ENCODE data around the gene MBTPS1.

DNA sequence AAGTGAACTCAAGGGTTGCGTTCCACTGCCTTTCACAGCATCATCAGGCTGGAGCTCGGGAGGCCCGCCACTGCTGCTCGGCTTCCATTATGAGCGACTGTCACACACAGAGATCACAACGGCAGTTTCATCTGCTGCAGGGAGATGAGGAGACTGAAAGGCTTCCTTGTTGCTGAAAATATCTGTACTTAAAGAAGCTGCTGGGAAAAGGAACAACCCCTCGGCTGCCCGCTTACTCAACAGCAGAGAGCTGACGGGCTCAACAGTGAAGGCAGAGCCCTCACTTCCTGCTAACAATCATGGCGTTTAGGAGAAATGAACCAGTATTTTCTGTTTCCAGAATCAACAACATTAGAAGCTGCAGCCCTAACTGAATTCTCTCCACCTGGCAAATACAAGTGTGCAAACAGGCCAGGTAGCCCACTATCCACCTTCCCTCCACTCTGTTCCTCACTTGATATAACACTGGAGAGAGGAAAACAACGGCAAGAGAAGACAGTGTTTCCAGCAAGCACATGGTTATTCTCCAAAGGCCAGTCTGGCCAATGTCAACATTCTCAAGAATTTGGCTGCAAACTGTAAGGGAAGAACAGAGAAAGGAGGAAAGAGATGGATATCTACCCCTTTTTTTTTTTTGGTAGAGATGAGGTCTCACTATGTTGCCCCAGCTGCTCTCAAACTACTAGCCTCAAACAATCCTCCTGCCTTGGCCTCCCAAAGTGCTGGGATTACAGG is 33.7 kb downstream of the MBTPS1 start:
- TF ChIP-seq POLR2AphosphoS5 (IDR thresholded peaks at IDR 0.05) (no peak), EP300 (conservative IDR thresholded peaks at IDR 0.05; ENCODE audit: poor library complexity, severe bottlenecking) (no peak), EZH2 (IDR thresholded peaks at IDR 0.05; ENCODE audit: borderline replicate concordance, insufficient read depth, low read length, poor library complexity, severe bottlenecking) (no peak), SMC3 (conservative IDR thresholded peaks at IDR 0.05; ENCODE audit: poor library complexity) (no peak), RAD21 (conservative IDR thresholded peaks at IDR 0.05) (no peak), TAF1 (IDR thresholded peaks at IDR 0.05; ENCODE audit: low read depth) (no peak), MXI1 (conservative IDR thresholded peaks at IDR 0.05; ENCODE audit: poor library complexity, severe bottlenecking) (no peak)
- TF ChIP-seq, protein P1, sequence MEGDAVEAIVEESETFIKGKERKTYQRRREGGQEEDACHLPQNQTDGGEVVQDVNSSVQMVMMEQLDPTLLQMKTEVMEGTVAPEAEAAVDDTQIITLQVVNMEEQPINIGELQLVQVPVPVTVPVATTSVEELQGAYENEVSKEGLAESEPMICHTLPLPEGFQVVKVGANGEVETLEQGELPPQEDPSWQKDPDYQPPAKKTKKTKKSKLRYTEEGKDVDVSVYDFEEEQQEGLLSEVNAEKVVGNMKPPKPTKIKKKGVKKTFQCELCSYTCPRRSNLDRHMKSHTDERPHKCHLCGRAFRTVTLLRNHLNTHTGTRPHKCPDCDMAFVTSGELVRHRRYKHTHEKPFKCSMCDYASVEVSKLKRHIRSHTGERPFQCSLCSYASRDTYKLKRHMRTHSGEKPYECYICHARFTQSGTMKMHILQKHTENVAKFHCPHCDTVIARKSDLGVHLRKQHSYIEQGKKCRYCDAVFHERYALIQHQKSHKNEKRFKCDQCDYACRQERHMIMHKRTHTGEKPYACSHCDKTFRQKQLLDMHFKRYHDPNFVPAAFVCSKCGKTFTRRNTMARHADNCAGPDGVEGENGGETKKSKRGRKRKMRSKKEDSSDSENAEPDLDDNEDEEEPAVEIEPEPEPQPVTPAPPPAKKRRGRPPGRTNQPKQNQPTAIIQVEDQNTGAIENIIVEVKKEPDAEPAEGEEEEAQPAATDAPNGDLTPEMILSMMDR (IDR thresholded peaks at IDR 0.05; ENCODE audit: poor library complexity, severe bottlenecking), result no peak
- TF ChIP-seq, protein P2, sequence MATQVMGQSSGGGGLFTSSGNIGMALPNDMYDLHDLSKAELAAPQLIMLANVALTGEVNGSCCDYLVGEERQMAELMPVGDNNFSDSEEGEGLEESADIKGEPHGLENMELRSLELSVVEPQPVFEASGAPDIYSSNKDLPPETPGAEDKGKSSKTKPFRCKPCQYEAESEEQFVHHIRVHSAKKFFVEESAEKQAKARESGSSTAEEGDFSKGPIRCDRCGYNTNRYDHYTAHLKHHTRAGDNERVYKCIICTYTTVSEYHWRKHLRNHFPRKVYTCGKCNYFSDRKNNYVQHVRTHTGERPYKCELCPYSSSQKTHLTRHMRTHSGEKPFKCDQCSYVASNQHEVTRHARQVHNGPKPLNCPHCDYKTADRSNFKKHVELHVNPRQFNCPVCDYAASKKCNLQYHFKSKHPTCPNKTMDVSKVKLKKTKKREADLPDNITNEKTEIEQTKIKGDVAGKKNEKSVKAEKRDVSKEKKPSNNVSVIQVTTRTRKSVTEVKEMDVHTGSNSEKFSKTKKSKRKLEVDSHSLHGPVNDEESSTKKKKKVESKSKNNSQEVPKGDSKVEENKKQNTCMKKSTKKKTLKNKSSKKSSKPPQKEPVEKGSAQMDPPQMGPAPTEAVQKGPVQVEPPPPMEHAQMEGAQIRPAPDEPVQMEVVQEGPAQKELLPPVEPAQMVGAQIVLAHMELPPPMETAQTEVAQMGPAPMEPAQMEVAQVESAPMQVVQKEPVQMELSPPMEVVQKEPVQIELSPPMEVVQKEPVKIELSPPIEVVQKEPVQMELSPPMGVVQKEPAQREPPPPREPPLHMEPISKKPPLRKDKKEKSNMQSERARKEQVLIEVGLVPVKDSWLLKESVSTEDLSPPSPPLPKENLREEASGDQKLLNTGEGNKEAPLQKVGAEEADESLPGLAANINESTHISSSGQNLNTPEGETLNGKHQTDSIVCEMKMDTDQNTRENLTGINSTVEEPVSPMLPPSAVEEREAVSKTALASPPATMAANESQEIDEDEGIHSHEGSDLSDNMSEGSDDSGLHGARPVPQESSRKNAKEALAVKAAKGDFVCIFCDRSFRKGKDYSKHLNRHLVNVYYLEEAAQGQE (IDR thresholded peaks at IDR 0.05; ENCODE audit: borderline replicate concordance), result no peak

Data from neural cell (in vitro differentiated cells).